ENCODE data around the gene ZG16.

- TF ChIP-seq CREB1 (CRISPR knock-in tag; IDR thresholded peaks at IDR 0.05; ENCODE audit: low read depth) (no peak), CTCF (conservative IDR thresholded peaks at IDR 0.05; ENCODE audit: low read depth in 2 of 2) (no peak), EZH2phosphoT487 (IDR thresholded peaks at IDR 0.05; ENCODE audit: unreplicated experiment) (no peak)
Measured at GRCh38 chr16:29779474-29779873, 1.4 kb downstream of the ZG16 start.

Data from GM23338 (cell line).